ENCODE data around the gene AHI1.

The AHI1 gene

GRCh38 chr6:135537741-135538301 is 40.3 kb upstream of the AHI1 start (continued):
- TF ChIP-seq ZFP37 (tag by site-specific recombination; IDR thresholded peaks at IDR 0.05): no peak

- CTCF ChIA-PET: interaction anchor here (0.5 to 9.9 kb wide), 50 partner anchors 8 to 1009 kb away, joined by 3 to 91 read pairs (median 4); partner anchors contain the start of genes AHI1 and PDE7B
- H3K36me3 ChIP-seq (ENCODE audit: control insufficient read depth in 2 of 2, insufficient read depth in 1 of 2, low read length in 2 of 2): no peaks in the 10 kb centered on the region
- no peaks in the 10 kb centered on the region for H3K4me1 ChIP-seq (ENCODE audit: control insufficient read depth, insufficient read depth, low read length)
- H3K4me3 ChIP-seq (ENCODE audit: low read depth, low read length): no peak overlapping the region
- no peak overlapping the region for H3K27ac ChIP-seq (ENCODE audit: extremely low read depth, low read depth, low read length)
- TF ChIP-seq ZNF362 (tag by site-specific recombination; IDR thresholded peaks at IDR 0.05) (peak; percentile 85), ZSCAN30 (tag by site-specific recombination; IDR thresholded peaks at IDR 0.05) (0 out of 2 replicates have a peak, but pooled peaks have one; percentile 31), ZNF366 (tag by site-specific recombination; conservative IDR thresholded peaks at IDR 0.05) (peak; percentile 25; the same call in 1 of the 2 replicates), ZNF350 (tag by site-specific recombination; IDR thresholded peaks at IDR 0.05) (no peak), REST (tag by site-specific recombination; IDR thresholded peaks at IDR 0.05) (no peak), TSHZ1 (tag by site-specific recombination; IDR thresholded peaks at IDR 0.05; ENCODE audit: borderline replicate concordance) (no peak), PRDM6 (tag by site-specific recombination; IDR thresholded peaks at IDR 0.05) (peak; percentile 39), ZNF302 (tag by site-specific recombination; IDR thresholded peaks at IDR 0.05; ENCODE audit: low read depth) (no peak), ZNF654 (tag by site-specific recombination; IDR thresholded peaks at IDR 0.05; ENCODE audit: low read depth) (peak; percentile 94)
- POLR2A ChIA-PET: no interaction called here
- no peaks in the 10 kb centered on the region for H3K9me3 ChIP-seq (ENCODE audit: control insufficient read depth, insufficient read depth, low read depth, low read length)
Observed at GRCh38 chr6:135535989-135536414, 38.5 kb upstream of the AHI1 start.

- ChIA-PET POLR2A (no interaction called here), CTCF (interaction anchor here (0.6 to 9.9 kb wide), 23 partner anchors 11 to 695 kb away, joined by 3 to 91 read pairs (median 4); partner anchors contain the start of genes AHI1 and PDE7B)
- Histone ChIP-seq H3K27ac (ENCODE audit: extremely low read depth, low read depth, low read length) (no peak overlapping the region), H3K9me3 (ENCODE audit: control insufficient read depth, insufficient read depth, low read depth, low read length) (no peaks in the 10 kb centered on the region), H3K36me3 (ENCODE audit: control insufficient read depth in 2 of 2, insufficient read depth in 1 of 2, low read length in 2 of 2) (no peaks in the 10 kb centered on the region), H3K4me1 (ENCODE audit: control insufficient read depth, insufficient read depth, low read length) (no peaks in the 10 kb centered on the region), H3K4me3 (ENCODE audit: low read depth, low read length) (no peak overlapping the region)
- TF ChIP-seq SALL2 (tag by site-specific recombination; IDR thresholded peaks at IDR 0.05; ENCODE audit: borderline replicate concordance) (no peak), INSM2 (tag by site-specific recombination; IDR thresholded peaks at IDR 0.05) (no peak)
Observed at GRCh38 chr6:135534773-135535380, 37.3 kb upstream of the AHI1 start.

Data from HEK293 (cell line).